Bronchial epithelial cell (primary cell): ENCODE measurements around the gene CUBN. TPM values are rescaled to one million over a fixed set of nuclear protein-coding genes. Genes with fewer than 3 reads are reported as not detected.

Source experiments
- DNase-seq: peaks from one replicate; pipeline ENCODE4 v3.0.0-alpha.2; 2010; ENCODE audit warnings: low read depth
- FAIRE-seq: peaks from 2 replicates; lab custom pipeline; 2011; peaks lifted over from hg19 to GRCh38; lab: Jason Lieb, UNC
- H3K27me3 ChIP-seq: 2 replicates; pipeline ENCODE4 v1.5.1; 2011; ENCODE audit warnings: low read length; ENCODE audit not compliant: control insufficient read depth, insufficient read depth
- H3K36me3 ChIP-seq: 2 replicates; pipeline ENCODE4 v1.5.1; 2011; ENCODE audit warnings: low read length; ENCODE audit not compliant: control insufficient read depth, insufficient read depth
- H3K4me3 ChIP-seq: 2 replicates; pipeline ENCODE4 v1.5.1; 2011; ENCODE audit warnings: mild to moderate bottlenecking, low read depth, low read length, control low read depth
- CTCF ChIP-seq: IDR thresholded peaks from 2 replicates; pipeline ENCODE4 v1.5.1; 2011; ENCODE audit warnings: mild to moderate bottlenecking, moderate library complexity, low read length, control low read depth, inconsistent platforms; ENCODE audit not compliant: insufficient read depth, severe bottlenecking
- total RNA-seq: library from RNA; depleted of rRNA; stranded (reverse); fragments of >200 nt; gene quantifications from 2 replicates; pipeline ENCODE4 v1.2.1, GENCODE V29; 2014

Gene CUBN
- total RNA-seq, 1 donor from 2014 or later: 0.53 TPM

DNA sequence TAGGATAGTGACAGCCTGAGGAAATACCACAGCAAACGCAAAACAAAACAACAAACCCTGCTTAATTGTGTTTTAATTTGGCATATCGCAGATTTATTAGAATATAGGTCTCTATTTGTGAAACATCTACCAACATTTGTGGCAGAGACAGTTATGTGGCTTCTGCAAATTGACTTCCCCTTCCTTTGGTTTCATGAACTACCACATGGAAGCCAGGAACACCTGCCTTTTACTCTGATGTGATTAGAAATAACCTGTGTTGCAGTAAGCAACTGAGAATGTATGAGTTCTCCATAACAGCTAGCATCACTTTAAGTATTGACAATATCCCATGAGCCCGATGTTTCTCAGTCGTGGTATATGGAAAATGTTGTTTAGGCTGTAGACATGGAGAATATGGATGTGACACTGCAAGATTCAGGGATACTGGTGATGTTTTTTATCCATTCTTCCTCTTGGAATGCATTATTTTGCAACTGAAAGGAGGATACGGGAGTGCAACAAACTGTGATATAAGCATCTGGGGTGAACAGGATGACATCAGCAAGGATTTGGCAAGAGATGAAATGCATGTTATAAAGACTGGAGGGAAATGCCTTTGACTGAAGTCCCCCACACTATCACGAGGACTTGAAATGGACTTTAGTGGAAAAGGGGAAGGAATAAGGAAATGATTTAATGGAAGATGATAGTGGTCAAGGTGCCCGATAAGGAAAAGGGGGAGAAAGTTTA is 95.9 kb downstream of the CUBN start:
- no peaks in the 10 kb centered on the region for H3K36me3 ChIP-seq
- DNase-seq (no peak), FAIRE-seq (no peak)
- no peak for TF ChIP-seq CTCF
- no peaks in the 10 kb centered on the region for H3K27me3 ChIP-seq
- H3K4me3 ChIP-seq: no peak overlapping the region

GRCh38 chr10:17031637-17032635 is 97.7 kb downstream of the CUBN start:
- FAIRE-seq: peak; percentile 7
- TF ChIP-seq CTCF: no peak
- H3K4me3 ChIP-seq: no peak overlapping the region

GRCh38 chr10:17029581-17030271 is 99.9 kb downstream of the CUBN start:
- DNase-seq: peak; percentile 69
- H3K36me3 ChIP-seq: no peaks in the 10 kb centered on the region
- TF ChIP-seq CTCF: no peak
- H3K4me3 ChIP-seq: no peak overlapping the region
- H3K27me3 ChIP-seq: no peaks in the 10 kb centered on the region
- no peak for FAIRE-seq

More at GRCh38 chr10:17031637-17032635, 97.7 kb downstream of the CUBN start:
- DNase-seq: no peak
- Histone ChIP-seq H3K36me3 (no peaks in the 10 kb centered on the region), H3K27me3 (no peaks in the 10 kb centered on the region)

DNA sequence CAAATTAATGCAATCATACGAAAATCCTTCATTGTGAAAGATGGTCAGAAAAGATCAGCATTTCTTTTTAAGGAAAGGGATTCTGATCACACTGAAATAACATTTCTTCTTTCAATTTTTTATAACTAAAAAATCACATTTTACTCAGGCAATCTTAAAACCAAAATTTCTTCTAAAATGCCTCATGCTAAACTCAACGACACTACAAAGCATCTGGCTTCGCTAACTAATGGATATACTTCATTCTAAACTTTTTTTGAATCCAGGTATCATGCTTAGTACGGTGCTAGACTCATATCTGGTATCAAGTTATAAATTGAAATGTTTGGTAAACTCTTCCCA is 100.4 kb downstream of the CUBN start:
- FAIRE-seq: no peak
- no peak for DNase-seq
- H3K36me3 ChIP-seq: no peaks in the 10 kb centered on the region
- no peak overlapping the region for H3K4me3 ChIP-seq
- no peak for TF ChIP-seq CTCF
- H3K27me3 ChIP-seq: no peaks in the 10 kb centered on the region

- DNase-seq (no peak), FAIRE-seq (no peak)
- H3K4me3 ChIP-seq: no peak overlapping the region
- no peak for TF ChIP-seq CTCF
- H3K27me3 ChIP-seq: no peaks in the 10 kb centered on the region
- H3K36me3 ChIP-seq: no peaks in the 10 kb centered on the region
These were observed 100.8 kb downstream of the CUBN start for GRCh38 chr10:17028798-17029197.
